Colonic mucosa (tissue), 4 donors: Measurements from ENCODE around the gene OBSCN. TPM values are rescaled to one million over a fixed set of nuclear protein-coding genes. Genes with fewer than 3 reads are reported as not detected.

Experiments used
- DNase-seq: peaks from one replicate; pipeline ENCODE4 v3.0.0-alpha.2; 2020
- H3K27ac ChIP-seq: fragments of 200-600 bp; one replicate; pipeline ENCODE4 v1.8.0; 2021
- H3K27me3 ChIP-seq: fragments of 200-600 bp; one replicate; pipeline ENCODE4 v1.8.0; 2021
- H3K36me3 ChIP-seq: fragments of 200-600 bp; one replicate; pipeline ENCODE4 v1.8.0; 2021
- H3K4me1 ChIP-seq: fragments of 200-600 bp; one replicate; pipeline ENCODE4 v1.8.0; 2021; ENCODE audit warnings: mild to moderate bottlenecking
- H3K4me3 ChIP-seq: fragments of 200-600 bp; one replicate; pipeline ENCODE4 v1.8.0; 2021
- H3K9ac ChIP-seq, 2 donors: one replicate each; pipeline ENCODE4 v1.7.0; 2013; ENCODE audit warnings: control low read depth in 2 of 2, low read depth in 2 of 2, low read length in 2 of 2
- H3K9me3 ChIP-seq: fragments of 200-600 bp; one replicate; pipeline ENCODE4 v1.8.0; 2021
- intact Hi-C: fragments of 100-400 bp; cut with DNase I; formaldehyde crosslinking; loops from one replicate; pipeline ENCODE4 v1.14.1; 2022
- total RNA-seq, 2 donors: library from RNA; stranded (reverse); fragmentation: NEBNext Ultra II Directional in 1 of 2; extraction: Animal tissue kit (Norgen Biotek cat#: 25700) in 1 of 2; gene quantifications; one replicate each; pipeline ENCODE4 v1.2.1, GENCODE V29; 2021
- TF ChIP-seq, protein P1 (sequence below): fragments of 200-600 bp; IDR thresholded peaks from one replicate; pipeline ENCODE4 v1.8.0; 2022; ENCODE audit warnings: antibody characterized with exemption, mild to moderate bottlenecking
- donor health status: healthy.
- donor health status: DM: no; HTN: no; CAD: no.
- donor health status: DM: no; HTN: no; CAD: no.

The OBSCN gene
- total RNA-seq, 2 donors from 2014 or later = 3.6 to 7.9 TPM

DNA sequence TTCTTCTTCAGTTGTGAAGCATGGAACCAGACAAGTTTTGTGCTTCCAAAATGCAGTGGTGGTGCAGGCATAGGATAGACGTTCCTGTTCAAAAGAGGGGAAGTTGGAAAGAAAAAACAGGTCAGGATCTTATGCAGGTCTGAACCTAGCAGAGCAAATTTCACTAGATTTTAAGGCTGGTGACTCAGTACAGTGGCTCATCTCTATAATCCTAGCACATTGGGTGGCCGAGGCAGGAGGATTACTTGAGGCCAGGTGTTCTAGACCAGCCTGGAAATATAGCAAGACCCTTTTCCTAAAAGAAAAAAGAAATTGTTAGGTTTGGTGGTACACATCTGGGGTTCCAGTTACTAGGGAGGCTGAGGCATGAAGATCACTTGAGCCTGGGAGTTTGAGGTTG is 88.1 kb downstream of the OBSCN start:
- no peak overlapping the region for H3K4me3 ChIP-seq
- H3K27me3 ChIP-seq = no peaks in the 10 kb centered on the region
- no peaks in the 10 kb centered on the region for H3K4me1 ChIP-seq
- H3K36me3 ChIP-seq = no peaks in the 10 kb centered on the region
- no peak overlapping the region for H3K27ac ChIP-seq
- no peaks in the 10 kb centered on the region for H3K9me3 ChIP-seq
- no peak overlapping the region for H3K9ac ChIP-seq
- no peak for DNase-seq
- TF ChIP-seq, protein P1, sequence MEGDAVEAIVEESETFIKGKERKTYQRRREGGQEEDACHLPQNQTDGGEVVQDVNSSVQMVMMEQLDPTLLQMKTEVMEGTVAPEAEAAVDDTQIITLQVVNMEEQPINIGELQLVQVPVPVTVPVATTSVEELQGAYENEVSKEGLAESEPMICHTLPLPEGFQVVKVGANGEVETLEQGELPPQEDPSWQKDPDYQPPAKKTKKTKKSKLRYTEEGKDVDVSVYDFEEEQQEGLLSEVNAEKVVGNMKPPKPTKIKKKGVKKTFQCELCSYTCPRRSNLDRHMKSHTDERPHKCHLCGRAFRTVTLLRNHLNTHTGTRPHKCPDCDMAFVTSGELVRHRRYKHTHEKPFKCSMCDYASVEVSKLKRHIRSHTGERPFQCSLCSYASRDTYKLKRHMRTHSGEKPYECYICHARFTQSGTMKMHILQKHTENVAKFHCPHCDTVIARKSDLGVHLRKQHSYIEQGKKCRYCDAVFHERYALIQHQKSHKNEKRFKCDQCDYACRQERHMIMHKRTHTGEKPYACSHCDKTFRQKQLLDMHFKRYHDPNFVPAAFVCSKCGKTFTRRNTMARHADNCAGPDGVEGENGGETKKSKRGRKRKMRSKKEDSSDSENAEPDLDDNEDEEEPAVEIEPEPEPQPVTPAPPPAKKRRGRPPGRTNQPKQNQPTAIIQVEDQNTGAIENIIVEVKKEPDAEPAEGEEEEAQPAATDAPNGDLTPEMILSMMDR = no peak
- intact Hi-C loops = no loop called here

DNA sequence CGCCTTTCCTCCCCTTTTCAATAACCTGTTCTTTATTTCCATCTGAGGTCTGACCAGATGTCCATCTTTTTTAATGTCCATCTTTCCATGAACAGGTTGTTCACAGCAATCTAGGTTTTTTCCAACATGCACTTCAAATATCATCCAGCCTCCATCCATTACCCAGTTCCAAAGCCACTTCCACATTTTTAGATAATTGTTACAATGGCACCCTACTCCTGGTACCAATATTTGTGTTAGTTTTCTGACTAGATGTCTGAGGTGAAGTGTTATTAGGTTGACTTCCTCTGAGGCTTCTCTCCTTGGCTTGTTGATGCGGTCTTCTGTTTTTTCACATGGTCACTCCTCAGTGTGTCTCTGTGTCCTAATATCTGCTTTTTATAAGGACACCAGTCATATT is 89.4 kb downstream of the OBSCN start:
- H3K27me3 ChIP-seq = no peaks in the 10 kb centered on the region
- no peaks in the 10 kb centered on the region for H3K36me3 ChIP-seq
- intact Hi-C loops = no loop called here

DNA sequence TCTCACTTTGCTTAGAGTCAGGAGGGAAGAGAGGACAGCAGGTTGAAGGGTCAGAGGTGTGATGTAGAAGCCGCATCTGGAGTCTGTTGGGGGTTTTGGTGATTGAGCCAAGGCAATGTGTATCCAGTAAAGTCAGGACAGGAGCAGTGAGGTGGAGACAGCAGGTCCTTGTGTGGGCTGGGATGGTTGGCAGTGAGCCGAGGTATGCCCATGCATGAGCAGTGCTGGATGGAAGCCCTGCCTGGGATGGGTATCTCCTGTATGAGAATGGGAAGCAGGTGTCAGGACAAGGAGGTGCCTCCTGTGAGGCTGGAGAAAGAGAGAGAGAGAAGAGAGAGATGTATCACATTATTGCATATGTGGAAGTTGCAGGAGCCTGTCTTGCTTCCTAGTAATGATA is 90.0 kb downstream of the OBSCN start:
- Histone ChIP-seq H3K36me3 (no peaks in the 10 kb centered on the region), H3K4me1 (no peaks in the 10 kb centered on the region), H3K9ac (no peak overlapping the region), H3K27me3 (no peaks in the 10 kb centered on the region), H3K4me3 (no peak overlapping the region), H3K27ac (no peak overlapping the region), H3K9me3 (no peaks in the 10 kb centered on the region)
- DNase-seq = no peak
- intact Hi-C loops = no loop called here
- TF ChIP-seq, protein P1 = no peak

More for the DNA sequence above, 89.4 kb downstream of the OBSCN start:
- TF ChIP-seq, protein P1 = no peak
- Histone ChIP-seq H3K9ac (no peak overlapping the region), H3K27ac (no peak overlapping the region), H3K4me3 (no peak overlapping the region), H3K9me3 (no peaks in the 10 kb centered on the region), H3K4me1 (no peaks in the 10 kb centered on the region)
- no peak for DNase-seq

DNA sequence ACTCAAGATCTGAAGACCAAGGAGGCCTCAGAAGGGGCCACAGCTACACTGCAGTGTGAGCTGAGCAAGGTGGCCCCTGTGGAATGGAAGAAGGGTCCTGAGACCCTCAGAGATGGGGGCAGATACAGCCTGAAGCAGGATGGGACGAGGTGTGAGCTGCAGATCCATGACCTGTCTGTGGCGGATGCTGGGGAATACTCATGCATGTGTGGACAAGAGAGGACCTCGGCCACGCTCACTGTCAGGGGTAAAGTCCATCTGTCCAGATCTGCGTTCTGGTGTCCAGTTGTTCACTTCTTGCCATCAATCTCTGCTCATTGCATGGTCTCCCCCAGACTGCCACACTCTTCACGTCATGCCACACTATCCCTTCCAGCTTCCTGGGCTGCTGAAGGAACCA is 90.6 kb downstream of the OBSCN start:
- DNase-seq = no peak

DNA sequence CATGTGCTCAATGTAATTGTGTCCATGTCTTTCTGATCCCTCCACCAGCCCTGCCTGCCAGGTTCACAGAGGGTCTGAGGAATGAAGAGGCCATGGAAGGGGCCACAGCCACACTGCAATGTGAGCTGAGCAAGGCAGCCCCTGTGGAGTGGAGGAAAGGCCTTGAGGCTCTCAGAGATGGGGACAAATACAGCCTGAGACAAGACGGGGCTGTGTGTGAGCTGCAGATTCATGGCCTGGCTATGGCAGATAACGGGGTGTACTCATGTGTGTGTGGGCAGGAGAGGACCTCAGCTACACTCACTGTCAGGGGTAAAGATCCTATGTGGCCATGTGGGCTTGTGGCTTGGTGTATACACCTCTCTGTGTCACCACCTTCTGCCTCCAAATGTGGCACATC is 91.4 kb downstream of the OBSCN start:
- Histone ChIP-seq H3K27ac (no peak overlapping the region), H3K9me3 (no peaks in the 10 kb centered on the region), H3K27me3 (no peaks in the 10 kb centered on the region), H3K9ac (no peak overlapping the region), H3K36me3 (no peaks in the 10 kb centered on the region), H3K4me3 (no peak overlapping the region), H3K4me1 (no peaks in the 10 kb centered on the region)
- TF ChIP-seq, protein P1 = no peak
- DNase-seq = no peak
- intact Hi-C loops = no loop called here

More for the DNA sequence above, 90.6 kb downstream of the OBSCN start:
- H3K27ac ChIP-seq = no peak overlapping the region
- no peaks in the 10 kb centered on the region for H3K9me3 ChIP-seq
- intact Hi-C loops = no loop called here
- H3K4me3 ChIP-seq = no peak overlapping the region
- H3K36me3 ChIP-seq = no peaks in the 10 kb centered on the region
- TF ChIP-seq, protein P1 = no peak
- no peaks in the 10 kb centered on the region for H3K27me3 ChIP-seq
- no peak overlapping the region for H3K9ac ChIP-seq
- H3K4me1 ChIP-seq = no peaks in the 10 kb centered on the region

DNA sequence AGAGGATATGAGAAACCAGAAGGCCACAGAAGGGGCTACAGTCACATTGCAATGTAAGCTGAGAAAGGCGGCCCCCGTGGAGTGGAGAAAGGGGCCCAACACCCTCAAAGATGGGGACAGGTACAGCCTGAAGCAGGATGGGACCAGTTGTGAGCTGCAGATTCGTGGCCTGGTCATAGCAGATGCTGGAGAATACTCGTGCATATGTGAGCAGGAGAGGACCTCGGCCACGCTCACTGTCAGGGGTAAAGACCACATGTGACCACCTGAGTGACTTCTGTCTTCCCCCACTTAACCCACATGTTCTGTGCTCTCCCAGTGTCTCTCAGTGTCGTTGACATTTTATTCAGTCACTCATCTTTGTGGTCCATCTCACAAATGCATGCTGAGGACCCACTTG is 92.1 kb downstream of the OBSCN start:
- DNase-seq = no peak
- H3K9me3 ChIP-seq = no peaks in the 10 kb centered on the region
- TF ChIP-seq, protein P1 = no peak
- intact Hi-C loops = no loop called here
- H3K4me1 ChIP-seq = no peaks in the 10 kb centered on the region
- H3K27me3 ChIP-seq = no peaks in the 10 kb centered on the region
- H3K4me3 ChIP-seq = no peak overlapping the region
- H3K36me3 ChIP-seq = no peaks in the 10 kb centered on the region
- H3K9ac ChIP-seq = no peak overlapping the region
- no peak overlapping the region for H3K27ac ChIP-seq
